Measurements from ENCODE around the gene ADGRA3. TPM values are rescaled to one million over a fixed set of nuclear protein-coding genes. Genes with fewer than 3 reads are reported as not detected.

ADGRA3 gene
- total RNA-seq, 1 experiment from 2014 or later, result 56.5 TPM

DNA sequence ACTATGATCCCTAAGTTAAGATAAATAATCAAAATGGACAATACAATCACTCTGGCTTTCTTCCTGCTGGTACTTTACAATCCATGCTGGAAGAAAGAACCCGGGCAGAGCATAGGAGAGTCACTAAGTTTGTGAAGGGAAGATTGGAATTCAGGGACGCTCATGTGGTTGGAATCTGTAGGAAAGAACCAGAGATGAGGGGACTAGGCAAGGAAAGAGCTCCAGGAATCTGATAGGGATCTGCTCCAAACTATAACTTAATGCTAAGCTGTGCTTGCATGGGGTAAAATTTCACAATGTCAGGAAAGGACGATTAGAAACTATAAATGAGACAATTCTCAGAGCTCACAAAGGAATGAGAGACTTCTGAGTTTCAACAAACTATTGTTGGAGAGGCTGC, 167.5 kb downstream of the ADGRA3 start:
- H3K36me3 Mint-ChIP-seq (ENCODE audit: insufficient read depth in 1 of 3, low read depth in 3 of 3), result 0 out of 7 replicates have a peak, but pooled peaks cover 0 to 2% (median 0%) of the 10 kb centered on the region in 3 experiments
- no peaks in the 10 kb centered on the region for H3K79me2 ChIP-seq (ENCODE audit: insufficient read depth, low read length)
- H3K4ac ChIP-seq (ENCODE audit: low read depth, low read length), result no peak overlapping the region
- no peak overlapping the region for H4K5ac ChIP-seq (ENCODE audit: insufficient read length, low read depth, low read length)
- H3K4me3 Mint-ChIP-seq, result no peak overlapping the region
- no peak overlapping the region; a peak in 1 of 7 replicates for H3K27ac Mint-ChIP-seq
- H4K20me1 ChIP-seq (ENCODE audit: control insufficient read depth, insufficient read depth, insufficient read length), result no peaks in the 10 kb centered on the region
- no peak overlapping the region for H3K9ac ChIP-seq (ENCODE audit: extremely low read depth, insufficient read length, low read length)
- H3K27ac ChIP-seq (ENCODE audit: insufficient read length, low read depth, low read length), result no peak overlapping the region
- H3K27me3 Mint-ChIP-seq (ENCODE audit: low read depth), result no peaks in the 10 kb centered on the region
- H3K27me3 ChIP-seq (ENCODE audit: insufficient read depth, low read length), result no peaks in the 10 kb centered on the region
- H3K56ac ChIP-seq (ENCODE audit: insufficient read length, low read depth, low read length), result no peak overlapping the region
- no peak overlapping the region for H2BK15ac ChIP-seq (ENCODE audit: low read depth, low read length)
- no peak overlapping the region for H3K18ac ChIP-seq (ENCODE audit: insufficient read length, low read depth, low read length)
- H2AFZ ChIP-seq (ENCODE audit: low read length), result no peak overlapping the region
- no peak overlapping the region for H3T11ph ChIP-seq (ENCODE audit: low read length)
- H4K8ac ChIP-seq (replicated peaks; ENCODE audit: insufficient read length, low read depth, low read length), result no peak overlapping the region
- TF ChIP-seq, protein P1, sequence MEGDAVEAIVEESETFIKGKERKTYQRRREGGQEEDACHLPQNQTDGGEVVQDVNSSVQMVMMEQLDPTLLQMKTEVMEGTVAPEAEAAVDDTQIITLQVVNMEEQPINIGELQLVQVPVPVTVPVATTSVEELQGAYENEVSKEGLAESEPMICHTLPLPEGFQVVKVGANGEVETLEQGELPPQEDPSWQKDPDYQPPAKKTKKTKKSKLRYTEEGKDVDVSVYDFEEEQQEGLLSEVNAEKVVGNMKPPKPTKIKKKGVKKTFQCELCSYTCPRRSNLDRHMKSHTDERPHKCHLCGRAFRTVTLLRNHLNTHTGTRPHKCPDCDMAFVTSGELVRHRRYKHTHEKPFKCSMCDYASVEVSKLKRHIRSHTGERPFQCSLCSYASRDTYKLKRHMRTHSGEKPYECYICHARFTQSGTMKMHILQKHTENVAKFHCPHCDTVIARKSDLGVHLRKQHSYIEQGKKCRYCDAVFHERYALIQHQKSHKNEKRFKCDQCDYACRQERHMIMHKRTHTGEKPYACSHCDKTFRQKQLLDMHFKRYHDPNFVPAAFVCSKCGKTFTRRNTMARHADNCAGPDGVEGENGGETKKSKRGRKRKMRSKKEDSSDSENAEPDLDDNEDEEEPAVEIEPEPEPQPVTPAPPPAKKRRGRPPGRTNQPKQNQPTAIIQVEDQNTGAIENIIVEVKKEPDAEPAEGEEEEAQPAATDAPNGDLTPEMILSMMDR (conservative IDR thresholded peaks at IDR 0.05), result no peak
- no peak overlapping the region for H2BK5ac ChIP-seq (ENCODE audit: insufficient read length, low read length)
- DNase-seq, result no peak
- no peak overlapping the region for H3K23ac ChIP-seq (ENCODE audit: insufficient read length, low read depth, low read length)
- H2AK5ac ChIP-seq (ENCODE audit: insufficient read length, low read length), result no peak overlapping the region
- H3K4me2 ChIP-seq (ENCODE audit: insufficient read depth, insufficient read length, low read length), result no peak overlapping the region
- no peak overlapping the region for H2BK120ac ChIP-seq (ENCODE audit: low read depth, low read length, poor library complexity, severe bottlenecking)
- H3K9me3 ChIP-seq (ENCODE audit: control insufficient read depth, low read depth, low read length), result no peaks in the 10 kb centered on the region
- H3K14ac ChIP-seq (ENCODE audit: insufficient read depth, low read length), result no peak overlapping the region
- H3K79me1 ChIP-seq (ENCODE audit: insufficient read depth, low read depth, low read length, poor library complexity, severe bottlenecking), result no peaks in the 10 kb centered on the region
- no peak overlapping the region for H2BK12ac ChIP-seq (ENCODE audit: insufficient read length, low read depth, low read length)
- H4K91ac ChIP-seq (ENCODE audit: insufficient read length, low read depth, low read length), result no peak overlapping the region
- H3K4me1 Mint-ChIP-seq, result no peaks in the 10 kb centered on the region
- no peaks in the 10 kb centered on the region for H3K4me1 ChIP-seq (ENCODE audit: insufficient read depth, low read length)
- H3K23me2 ChIP-seq (ENCODE audit: insufficient read length, low read depth, low read length, poor library complexity, severe bottlenecking), result no peaks in the 10 kb centered on the region
- no CpG with 5 or more reads among the region's 3 CpGs for WGBS (ENCODE audit: extremely low coverage, insufficient read length, low lambda C conversion rate)
- no peak overlapping the region for H2BK20ac ChIP-seq (ENCODE audit: low read depth, low read length, poor library complexity, severe bottlenecking)
- no peaks in the 10 kb centered on the region; a peak in 1 of 5 replicates for H3K9me3 Mint-ChIP-seq

Measured in H9 (cell line).